GM19452 (cell line): ENCODE data around the gene LCE3A.

Source experiments
- ATAC-seq: cut with Tn5 transposase; IDR thresholded peaks from one replicate; pipeline ENCODE4 v1.9.1; 2021; ENCODE audit not compliant: unreplicated experiment

Gene LCE3A

DNA sequence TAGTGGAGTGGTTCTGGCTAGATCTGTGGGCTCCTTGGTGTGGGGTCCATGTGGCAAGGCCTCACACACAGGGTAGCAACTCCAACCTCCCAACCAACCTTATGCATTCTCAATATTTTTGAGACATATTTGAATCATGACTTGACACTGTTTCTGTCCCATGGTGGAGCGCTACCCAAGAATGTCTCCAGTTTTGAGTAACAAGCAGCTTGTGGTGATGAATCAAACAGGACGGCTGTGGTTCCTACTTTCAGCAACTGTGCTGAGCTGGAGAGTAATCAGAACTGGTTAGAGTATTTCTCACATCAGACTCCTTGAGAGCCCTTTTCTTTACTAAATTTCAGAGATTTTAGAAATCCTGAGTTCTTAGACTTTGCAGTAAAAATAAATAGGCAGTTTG is 45.7 kb downstream of the LCE3A start:
- no peak for ATAC-seq
